Measurements from ENCODE around the gene TOB2.
A peak's percentile ranks its signal among the peaks of the same experiment; 100 is the strongest.
"Not testable (repeated sequence)": the region's sequence is repeated elsewhere in the genome, so short reads cannot be mapped to it uniquely, and the experiment has no call there.

Gene TOB2

DNA sequence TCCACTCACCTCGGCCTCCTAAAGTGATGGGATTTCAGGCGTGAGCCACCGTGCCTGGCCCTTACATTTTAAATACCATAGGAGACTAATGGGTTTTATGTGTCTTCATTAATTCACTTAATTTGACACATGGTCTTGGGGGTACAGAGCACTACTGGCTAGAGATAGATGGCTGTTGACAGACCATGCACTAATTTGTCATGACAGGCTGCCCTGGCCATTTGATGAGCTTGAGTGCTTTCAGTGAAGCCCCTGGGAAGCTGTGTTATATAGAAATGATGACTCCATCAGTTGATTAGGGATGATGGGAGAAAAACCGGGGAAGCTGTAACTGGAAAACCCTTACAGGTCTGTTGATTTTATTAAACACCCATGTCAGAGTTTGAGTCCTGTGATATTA, 15.3 kb upstream of the TOB2 start:
- DNase-seq (ENCODE audit: low read depth), result no peak

DNA sequence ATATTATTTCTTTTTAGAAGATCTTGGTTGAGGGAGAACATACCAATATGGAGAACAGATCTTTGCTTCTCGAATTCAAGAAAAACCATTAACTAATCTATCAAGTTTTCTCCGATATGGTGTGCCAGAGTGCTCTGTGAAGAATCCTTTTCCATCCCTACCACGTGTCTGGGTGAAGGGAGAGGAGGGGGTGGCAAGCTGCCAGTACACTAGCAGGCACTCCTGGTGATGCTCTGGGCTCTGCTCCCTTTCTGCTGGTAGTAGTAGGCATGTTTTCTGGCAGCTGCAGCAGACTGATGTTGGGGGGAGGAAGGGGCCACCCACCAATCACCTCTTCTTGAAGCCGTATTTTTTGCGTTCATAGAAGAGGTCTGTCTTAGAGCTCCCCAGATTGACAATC, 13.5 kb upstream of the TOB2 start:
- DNase-seq (ENCODE audit: low read depth), result not testable (repeated sequence)

DNA sequence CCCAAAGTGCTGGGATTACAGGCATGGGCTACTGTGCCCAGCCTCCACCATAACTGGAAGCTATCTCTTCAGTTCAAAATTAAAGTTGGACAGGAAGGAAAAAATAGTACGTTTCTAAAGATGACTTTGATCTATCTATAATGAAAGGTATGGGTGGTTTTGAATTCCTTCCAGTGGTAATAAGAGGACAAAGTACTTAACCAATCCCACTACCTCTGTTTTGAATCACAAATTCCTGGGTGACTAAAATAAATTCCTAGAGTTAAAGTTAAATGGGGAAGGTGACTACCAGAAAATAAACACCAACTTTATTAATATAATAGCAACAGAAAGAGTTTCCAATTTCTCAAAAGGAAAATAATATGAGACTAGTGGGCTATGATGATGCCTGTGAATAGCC, 12.8 kb upstream of the TOB2 start:
- DNase-seq (ENCODE audit: low read depth), result no peak

DNA sequence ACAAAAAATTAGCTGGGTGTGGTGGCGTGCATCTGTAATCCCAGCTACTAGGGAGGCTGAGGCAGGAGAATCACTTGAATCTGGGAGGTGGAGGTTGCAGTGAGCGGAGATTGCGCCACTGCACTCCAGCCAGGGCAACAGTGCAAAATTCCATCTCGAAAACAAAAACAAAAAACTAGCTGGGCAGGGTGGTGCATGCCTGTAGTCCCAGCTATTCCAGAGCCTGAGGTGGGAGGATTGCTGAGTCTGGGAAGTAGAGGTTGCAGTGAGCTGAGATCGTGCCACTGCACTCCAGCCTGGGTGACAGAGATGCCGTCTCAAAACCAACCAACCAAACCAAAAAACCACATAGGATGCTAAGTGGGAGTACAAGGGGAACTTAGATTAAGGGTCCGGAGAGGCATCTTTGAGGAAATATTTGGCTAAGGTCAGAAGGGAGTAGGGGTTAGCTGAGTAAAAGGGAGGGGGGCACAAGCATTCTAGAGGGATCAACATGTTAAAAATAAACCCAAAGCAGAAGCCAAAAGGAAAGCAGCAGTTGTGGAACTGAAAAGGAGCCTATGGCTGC, 11.6 kb upstream of the TOB2 start:
- no peak for DNase-seq (ENCODE audit: low read depth)

DNA sequence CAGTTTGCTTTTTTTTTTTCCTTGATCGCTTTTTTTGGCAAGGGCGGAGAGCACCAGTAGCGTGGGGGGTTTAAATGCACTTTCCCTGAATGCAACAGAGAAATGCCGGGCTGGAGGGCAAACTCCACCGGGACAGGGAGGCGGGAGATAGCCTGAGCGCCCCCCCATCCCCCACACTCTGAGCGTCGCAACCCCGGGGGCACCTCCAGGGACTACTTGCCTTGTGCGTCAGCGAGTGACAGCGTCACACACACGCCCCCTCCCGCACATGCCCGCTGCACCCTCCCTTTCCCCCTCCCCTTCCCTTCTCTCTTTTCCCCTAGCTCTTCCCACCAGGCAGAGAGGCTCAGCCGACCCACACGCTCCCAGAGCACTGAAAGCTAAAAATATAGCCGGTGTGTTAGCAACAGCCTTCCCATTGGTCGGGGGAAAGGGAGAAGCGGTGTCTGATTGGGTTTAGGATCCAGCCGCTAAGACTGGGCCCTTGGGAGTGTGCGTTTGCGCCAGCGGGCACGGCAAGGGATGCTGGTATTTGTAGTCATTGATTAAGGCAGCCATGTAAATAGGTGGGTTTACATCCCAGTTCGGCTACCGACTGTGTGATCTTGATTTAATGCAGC, 1.7 kb upstream of the TOB2 start:
- DNase-seq (ENCODE audit: low read depth), result peak; percentile 99

DNA sequence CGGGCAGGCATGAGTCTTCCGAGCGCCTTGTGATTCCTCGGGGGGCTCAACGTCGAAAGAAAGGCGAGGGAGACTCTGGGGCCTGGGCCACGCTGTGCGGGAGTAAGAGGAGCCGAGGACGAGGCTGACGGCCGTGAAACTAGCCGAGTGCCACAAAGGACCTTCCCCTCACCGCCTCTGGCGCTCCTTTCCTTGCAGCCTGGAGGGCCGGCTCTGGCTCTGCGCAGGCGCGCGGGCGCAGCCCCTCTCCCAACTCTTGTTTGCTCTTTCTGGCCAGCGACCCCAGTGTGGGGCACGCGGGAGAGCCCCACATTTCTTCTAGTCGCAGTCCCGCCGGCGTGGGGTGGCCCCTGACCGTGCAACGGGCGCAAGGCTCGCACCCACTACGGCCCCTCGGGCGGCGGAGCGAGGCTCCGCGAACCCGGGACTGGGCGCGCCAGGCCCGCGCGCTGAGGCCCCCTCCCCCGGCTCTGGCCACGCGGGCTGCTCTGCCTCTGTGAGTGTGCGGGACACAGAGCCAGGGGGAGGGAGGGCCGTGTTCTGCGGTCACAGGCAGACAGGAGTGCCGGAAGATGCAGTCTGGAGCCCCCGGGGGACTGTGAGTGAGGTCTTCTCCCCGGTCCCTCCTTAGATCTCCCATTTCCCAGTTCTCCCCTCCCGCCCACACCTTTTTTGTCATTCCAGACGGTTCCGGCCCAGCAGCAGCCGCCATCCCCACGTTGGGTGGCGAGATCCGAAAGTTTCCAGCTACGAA, 1.0 kb upstream of the TOB2 start:
- DNase-seq (ENCODE audit: low read depth), result no peak

DNA sequence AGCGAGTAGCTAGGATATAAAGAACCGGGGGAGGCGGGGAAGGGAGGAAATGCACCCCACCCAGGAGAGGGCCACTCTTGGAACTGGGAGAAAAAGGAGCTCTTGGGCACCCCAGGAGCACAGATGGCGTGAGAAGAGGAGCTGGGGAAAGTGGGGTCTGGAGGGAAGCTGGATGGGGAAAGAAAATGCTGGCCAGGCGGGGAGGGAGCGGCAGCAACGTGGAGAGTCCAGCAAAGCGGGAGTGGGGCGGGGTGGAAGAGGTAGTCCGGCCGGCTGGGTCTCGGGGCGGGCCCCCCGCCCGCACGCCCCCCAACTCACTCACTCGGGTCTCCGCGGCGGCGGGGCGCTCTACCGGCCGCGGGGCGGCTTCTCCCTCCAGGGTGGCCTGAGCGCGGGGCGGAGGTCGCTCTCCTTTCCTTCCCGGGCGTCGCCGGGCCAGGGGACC, 522 bp downstream of the TOB2 start:
- no peak for DNase-seq (ENCODE audit: low read depth)

DNA sequence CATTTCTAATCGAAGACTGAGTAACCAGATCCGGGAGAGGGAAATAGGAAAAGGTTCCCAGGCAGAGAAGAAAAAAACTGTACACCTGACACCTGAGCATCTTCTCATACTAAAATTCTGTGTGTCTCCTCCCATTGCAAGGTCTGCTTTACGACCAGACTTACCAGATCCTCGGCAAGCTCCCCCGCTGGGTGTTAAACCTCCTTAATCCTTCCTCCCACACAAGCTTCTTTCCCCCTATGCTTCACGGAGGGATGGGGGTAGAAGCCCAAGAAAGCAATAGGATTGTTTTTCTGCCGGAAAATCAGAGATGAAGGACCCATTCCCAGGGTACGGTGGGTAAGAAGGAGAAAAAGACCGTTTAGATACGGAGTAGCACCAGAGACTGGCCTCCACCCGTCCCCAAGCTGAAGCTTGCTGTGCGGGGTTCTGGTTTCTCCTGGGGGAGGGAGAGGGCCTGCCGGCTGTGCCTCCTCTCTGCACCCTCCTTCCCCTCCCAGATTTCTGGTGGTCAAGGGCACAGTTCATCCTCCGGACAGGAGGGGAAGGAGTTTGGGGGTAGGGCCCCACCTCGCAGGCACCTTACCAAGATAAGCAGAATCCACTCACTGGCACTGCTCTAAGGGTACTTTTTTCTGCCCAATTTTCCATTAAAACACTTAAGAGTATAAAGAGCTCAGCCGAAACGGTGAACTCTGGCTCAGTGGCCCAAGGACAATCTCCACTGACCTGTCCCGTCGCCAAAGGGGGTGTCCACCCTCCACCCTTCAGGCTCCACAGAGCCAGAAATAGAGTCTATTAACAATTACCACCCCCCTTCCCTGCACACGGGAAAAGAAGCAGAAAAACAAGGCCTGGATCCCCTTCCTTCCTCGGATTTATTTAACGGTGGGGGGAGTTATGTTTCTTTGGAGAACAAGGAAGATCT, 1.2 kb downstream of the TOB2 start:
- no peak for DNase-seq (ENCODE audit: low read depth)

DNA sequence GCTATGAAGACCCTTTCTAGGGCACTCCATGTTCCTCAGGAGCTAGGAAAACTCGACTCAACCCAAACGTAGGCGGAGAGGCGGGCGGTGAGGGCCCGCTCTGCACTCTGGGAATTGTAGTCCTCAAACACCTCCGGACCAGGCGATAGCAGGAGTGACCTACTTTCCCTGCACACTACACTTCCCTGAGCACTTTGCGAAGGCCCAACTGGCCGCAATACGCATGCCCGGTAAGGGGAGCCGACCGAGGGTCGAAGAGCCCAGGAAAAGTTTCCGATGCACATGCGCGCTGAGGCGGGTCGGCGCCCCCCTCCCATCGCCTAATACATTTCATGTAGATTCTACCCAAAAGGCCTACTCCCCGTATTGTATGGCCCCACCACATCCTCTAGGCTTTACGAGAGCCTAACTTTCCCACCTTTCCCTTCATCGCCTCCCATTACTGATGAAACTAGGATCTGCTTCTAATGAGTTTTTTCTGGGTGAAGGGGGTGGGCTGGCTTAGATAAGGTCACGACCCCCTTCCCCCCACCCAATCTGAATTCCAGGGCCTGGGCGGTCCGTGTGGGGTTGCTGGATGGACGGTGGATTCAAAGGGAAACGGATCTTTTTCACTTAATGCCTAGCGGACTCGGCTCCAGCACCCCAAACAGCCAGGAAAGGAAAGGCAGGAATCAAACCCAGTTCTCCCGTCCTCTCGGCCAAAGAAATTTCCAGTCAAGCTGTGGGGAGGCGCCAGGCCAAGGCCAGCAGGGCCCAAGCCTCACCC, 2.1 kb downstream of the TOB2 start:
- DNase-seq (ENCODE audit: low read depth), result peak; percentile 72

DNA sequence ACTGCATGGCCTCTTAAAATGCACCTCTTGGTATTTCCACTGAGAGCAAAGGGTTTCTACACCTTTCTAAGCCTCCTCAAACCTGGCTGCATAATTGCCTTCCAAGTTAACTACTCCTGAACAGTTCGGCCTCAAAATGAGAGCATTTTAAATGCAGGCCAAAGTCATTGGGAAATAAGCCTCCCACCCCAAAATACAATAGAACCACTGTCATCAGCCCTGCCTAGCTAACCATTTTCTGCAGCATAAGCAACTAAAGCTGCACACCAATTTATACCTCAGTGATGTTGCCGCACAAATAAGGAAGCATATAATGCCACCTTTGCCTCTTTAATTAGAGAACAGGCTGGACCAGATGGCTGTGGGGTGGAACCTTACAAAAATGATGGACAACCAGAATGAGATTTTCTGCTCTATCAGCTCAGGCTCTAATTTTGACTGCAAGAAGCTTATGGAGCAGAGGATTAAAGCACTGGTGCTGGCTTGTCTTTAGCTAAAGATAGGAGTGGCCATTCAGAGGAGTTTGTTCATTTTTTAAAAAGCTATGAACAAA, 4.3 kb downstream of the TOB2 start:
- DNase-seq (ENCODE audit: low read depth), result no peak

DNA sequence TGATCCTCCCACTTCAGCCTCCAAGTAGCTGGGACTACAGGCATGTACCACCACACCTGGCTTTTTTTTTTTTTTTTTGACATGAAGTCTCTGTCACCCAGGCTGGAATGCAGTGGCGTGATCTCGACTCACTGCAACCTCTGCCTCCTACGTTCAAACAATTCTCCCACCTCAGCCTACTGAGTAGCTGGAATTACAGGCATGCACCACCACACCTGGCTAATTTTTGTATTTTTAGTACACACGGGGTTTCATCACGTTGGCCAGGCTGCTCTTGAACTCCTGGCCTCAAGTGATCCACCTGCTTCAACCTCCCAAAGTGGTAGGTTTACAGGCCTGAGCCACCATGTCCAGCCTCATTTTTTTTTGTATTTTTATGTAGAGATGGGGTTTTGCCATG, 6.1 kb downstream of the TOB2 start:
- DNase-seq (ENCODE audit: low read depth), result not testable (repeated sequence)

DNA sequence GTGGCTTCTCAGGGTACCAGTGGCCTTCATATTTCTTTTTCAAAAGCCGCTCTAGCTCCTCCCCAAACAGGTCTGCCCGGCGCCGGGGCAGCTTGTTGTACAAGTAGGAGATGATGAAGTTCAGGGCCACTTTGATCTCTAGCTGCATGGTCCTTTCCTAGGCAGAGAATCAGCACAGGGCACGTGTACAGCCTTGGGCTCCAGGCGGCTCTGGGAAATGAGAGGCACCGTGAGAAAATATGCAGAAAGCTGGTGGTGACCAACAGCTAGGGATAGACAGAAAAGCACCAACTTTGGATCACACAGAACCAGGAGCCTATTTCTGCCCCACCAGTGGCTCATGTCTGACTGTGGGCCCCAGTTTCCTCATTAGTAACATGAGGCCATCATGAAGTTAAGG, 9.4 kb downstream of the TOB2 start:
- DNase-seq (ENCODE audit: low read depth), result no peak

DNA sequence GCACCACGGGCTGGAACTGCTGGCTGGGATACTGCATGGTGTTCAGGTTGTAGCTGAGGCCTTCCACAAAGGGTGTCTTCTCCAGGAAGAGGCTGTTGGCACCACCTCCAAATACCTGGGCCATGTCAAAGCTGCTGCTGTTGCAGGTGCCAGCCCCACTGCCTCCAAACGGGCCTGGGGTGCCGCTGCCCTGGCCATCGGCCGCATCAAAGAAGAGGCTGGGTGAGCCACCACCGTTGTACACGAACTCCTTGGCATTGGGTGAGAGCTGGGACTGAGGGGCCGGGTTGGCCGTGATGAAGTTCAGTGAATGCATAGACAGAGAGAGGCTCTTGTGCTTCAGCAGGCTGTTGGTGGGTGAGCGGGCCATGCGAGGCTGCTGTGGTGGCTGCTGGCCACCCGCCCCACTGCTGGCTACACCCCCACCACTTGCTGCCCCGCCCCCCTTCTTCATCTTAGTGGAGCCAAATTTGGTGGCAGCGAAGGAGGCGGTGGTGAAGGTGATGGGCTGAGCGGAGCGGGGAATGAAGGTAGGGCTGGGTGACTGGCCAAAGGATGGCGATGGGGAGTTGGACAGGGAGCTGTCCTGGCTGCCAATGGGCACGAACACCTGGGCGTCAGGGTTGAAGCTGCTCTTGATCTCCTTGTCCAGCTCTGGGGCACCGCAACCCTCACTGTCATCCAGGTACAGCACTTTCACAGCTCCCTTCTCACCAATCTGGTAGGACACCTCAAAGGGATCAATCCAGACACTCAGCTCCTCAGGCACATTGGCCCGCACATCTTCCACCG, 10.1 kb downstream of the TOB2 start:
- no peak for DNase-seq (ENCODE audit: low read depth)

DNA sequence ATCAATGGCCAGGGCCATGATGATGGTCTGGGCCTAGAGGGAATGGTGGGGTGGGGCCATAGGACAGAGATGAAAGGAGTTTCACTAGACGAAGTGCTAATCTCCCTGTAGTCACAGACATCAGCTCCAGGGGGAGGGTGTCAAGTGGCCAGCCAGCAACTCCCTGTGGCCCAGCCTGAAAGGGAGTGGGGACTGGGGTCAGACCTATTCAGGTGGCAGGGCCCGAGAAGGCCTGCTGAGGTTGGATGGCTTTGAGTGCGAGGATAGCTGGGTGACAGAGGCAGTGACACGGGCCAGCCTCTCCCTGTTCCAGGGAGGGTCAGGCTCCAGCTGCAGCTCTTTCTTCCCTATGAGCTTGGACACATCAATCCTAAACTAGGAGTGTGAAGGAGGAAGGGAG, 11.0 kb downstream of the TOB2 start:
- DNase-seq (ENCODE audit: low read depth), result no peak

DNA sequence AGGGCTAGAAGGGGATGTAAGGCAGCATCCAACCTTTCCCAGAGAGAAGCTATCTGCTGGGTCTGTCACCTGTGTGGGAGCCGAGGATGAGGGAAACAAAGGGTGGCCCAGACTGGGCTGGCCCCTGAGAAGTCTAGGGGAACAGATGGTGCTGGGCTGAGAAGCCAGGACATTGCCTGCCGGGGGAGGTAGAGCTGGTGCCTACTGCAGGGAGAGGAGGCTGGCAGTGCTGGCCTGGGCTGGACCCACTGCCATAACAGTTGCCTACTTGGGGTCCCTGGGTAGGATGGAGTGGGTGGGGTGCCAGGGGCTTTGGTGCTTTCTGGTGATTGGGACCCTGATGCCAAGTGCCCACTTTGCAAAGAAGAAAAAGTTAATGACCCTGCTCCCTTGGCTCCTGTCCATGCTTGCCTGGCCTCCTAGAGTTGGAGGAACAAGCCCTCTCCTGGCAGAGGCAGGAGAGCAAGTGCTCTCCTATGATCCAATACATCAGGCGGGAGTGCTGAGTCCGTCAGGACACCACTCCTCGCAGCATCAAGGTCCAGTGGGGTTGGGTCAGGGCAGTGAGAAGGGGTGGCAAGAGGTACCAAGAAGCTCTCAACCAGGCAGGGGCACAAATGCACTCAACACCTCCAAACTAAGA, 12.1 kb downstream of the TOB2 start:
- DNase-seq (ENCODE audit: low read depth), result not testable (repeated sequence)

DNA sequence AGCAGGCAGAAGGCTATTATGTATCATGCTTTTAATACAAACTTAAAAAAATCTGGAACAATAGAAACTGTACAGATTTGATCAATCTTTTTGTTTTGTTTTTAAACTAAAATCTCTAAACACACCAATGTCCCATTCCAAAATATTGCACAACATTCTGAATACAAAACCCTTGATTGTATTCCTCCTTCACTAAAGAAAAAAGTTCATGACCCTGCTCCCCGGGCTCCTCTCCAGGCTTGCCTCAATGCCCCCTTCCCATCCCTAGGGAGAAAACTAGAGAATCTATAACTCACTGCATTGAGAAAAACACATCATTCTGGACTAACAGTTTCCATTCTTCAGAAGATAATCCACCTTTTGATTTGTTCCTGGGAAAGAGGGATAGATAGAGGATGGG, 13.1 kb downstream of the TOB2 start:
- DNase-seq (ENCODE audit: low read depth), result not testable (repeated sequence)

DNA sequence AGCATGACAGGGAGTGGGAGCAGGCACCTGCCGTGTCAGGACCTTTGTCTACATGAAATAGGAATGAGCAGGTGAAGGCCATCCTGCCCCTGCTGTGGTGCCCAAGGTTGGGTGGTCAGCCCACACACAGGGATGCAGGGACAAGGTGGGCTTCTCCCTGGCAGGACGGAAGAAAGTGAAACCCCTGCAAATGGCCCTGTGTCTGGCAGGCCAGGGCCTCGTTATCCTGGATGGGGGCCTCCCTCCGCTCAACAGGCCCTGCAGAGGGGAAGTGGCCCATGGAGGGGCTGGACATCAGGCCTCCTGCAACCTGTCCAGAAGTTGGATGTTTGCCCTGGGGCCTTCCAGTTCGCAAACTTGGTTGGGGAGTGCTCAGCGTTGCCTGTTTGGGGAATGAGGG, 14.9 kb downstream of the TOB2 start:
- no peak for DNase-seq (ENCODE audit: low read depth)

DNA sequence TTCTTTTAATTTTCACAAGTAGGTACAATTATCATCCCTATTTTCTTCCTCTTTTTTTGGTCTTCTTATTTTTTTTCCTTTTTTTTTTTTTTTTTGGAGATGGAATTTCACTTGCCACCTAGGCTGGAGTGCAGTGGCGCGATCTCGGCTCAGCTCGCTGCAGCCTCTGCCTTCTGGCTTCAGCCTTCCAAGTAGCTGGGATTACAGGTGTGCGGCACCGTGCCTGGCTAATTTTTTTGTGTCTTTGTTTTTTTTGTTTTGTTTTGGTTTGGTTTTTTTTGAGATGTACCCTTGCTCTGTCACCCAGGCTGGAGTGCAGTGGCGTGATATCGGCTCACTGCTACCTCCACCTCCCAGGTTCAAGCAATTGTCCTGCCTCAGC, 16.7 kb downstream of the TOB2 start:
- DNase-seq (ENCODE audit: low read depth), result no peak

DNA sequence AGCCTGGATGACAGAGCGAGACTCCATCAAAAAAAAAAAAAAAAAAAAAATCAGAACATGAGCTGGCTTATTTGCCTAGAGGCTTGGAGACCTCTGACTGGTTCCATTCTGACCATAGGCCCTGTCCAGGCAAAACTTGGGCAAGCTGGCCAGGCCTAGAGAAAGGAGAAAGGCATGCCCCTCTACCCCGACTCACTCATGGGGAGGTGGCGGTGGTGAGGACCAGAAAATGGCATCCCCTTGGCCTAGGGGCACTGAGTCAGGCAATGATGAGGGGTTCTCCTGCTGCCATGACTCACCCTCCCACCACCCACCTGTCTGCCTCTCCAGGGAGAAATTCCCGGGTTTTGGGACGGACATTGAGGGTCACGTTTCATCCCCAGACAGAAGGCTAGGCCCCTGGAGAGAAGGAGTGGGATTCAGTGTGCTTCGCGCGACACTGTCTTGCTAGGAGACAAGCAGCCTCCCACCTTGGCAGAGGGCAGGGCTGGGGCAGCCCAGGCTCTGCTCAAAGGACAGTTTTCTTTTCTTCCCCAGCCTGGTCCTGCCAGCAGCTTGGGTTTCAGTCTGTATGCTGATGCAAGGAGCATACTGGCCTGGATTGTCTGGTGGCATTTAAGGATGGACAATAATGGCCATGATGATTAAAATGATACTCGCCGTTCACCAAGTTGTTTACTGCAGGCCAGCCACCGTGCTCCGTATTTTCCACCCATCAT, 17.2 kb downstream of the TOB2 start:
- no peak for DNase-seq (ENCODE audit: low read depth)
